ENCODE measurements around the gene PKLR.
A peak's percentile ranks its signal among the peaks of the same experiment; 100 is the strongest.

PKLR gene

GRCh38 chr1:155324717-155325602, 23.7 kb upstream of the PKLR start:
- H3K9me2 ChIP-seq (replicated peaks; ENCODE audit: control insufficient read depth, low read length) = no peaks in the 10 kb centered on the region
- no peaks in the 10 kb centered on the region for H3K9me3 ChIP-seq (ENCODE audit: control insufficient read depth, insufficient read depth, low read length)
- peaks cover 27% of the 10 kb centered on the region for H3K36me3 ChIP-seq (ENCODE audit: control insufficient read depth, low read length)
- TF ChIP-seq EZH2phosphoT487 (IDR thresholded peaks at IDR 0.05; ENCODE audit: borderline replicate concordance, low read length) (no peak), CTCF (IDR thresholded peaks at IDR 0.05; ENCODE audit: low read depth, low read length, poor library complexity, severe bottlenecking) (no peak)
- H3K4me2 ChIP-seq (ENCODE audit: low read length) = peak overlapping the region; percentile 100
- peak overlapping the region; percentile 89 for H3K27ac ChIP-seq (ENCODE audit: low read depth, low read length)
- 0 out of 2 replicates have a peak, but pooled peaks cover 2% of the 10 kb centered on the region for H4K20me1 ChIP-seq (ENCODE audit: control insufficient read depth, insufficient read depth, low read depth, low read length)
- H3F3A ChIP-seq (ENCODE audit: control insufficient read depth, insufficient read depth) = peaks cover 7% of the 10 kb centered on the region
- peaks cover 10% of the 10 kb centered on the region for H3K79me2 ChIP-seq (ENCODE audit: control insufficient read depth, low read length)
- H3K27me3 ChIP-seq (ENCODE audit: control insufficient read depth, low read length) = no peaks in the 10 kb centered on the region
- H3K4me1 ChIP-seq (ENCODE audit: control insufficient read depth, low read length) = peaks cover 38% of the 10 kb centered on the region
- H3K4me3 ChIP-seq (ENCODE audit: low read length) = peak overlapping the region; percentile 99

- no peaks in the 10 kb centered on the region for H3K9me2 ChIP-seq (replicated peaks; ENCODE audit: control insufficient read depth, low read length)
- H3K36me3 ChIP-seq (ENCODE audit: control insufficient read depth, low read length) = peaks cover 32% of the 10 kb centered on the region
- peak overlapping the region; percentile 99 for H3K4me3 ChIP-seq (ENCODE audit: low read length)
- H3K79me2 ChIP-seq (ENCODE audit: control insufficient read depth, low read length) = peaks cover 10% of the 10 kb centered on the region
- TF ChIP-seq EZH2phosphoT487 (IDR thresholded peaks at IDR 0.05; ENCODE audit: borderline replicate concordance, low read length) (no peak), CTCF (IDR thresholded peaks at IDR 0.05; ENCODE audit: low read depth, low read length, poor library complexity, severe bottlenecking) (no peak)
- 0 out of 2 replicates have a peak, but pooled peaks cover 4% of the 10 kb centered on the region for H4K20me1 ChIP-seq (ENCODE audit: control insufficient read depth, insufficient read depth, low read depth, low read length)
- peaks cover 45% of the 10 kb centered on the region for H3K4me1 ChIP-seq (ENCODE audit: control insufficient read depth, low read length)
- H3K27me3 ChIP-seq (ENCODE audit: control insufficient read depth, low read length) = no peaks in the 10 kb centered on the region
- peaks cover 15% of the 10 kb centered on the region for H3F3A ChIP-seq (ENCODE audit: control insufficient read depth, insufficient read depth)
- peak overlapping the region; percentile 89 for H3K27ac ChIP-seq (ENCODE audit: low read depth, low read length)
- peak overlapping the region; percentile 100 for H3K4me2 ChIP-seq (ENCODE audit: low read length)
- H3K9me3 ChIP-seq (ENCODE audit: control insufficient read depth, insufficient read depth, low read length) = no peaks in the 10 kb centered on the region
These were observed 22.9 kb upstream of the PKLR start for GRCh38 chr1:155324037-155324716.

GRCh38 chr1:155323729-155324036, 22.4 kb upstream of the PKLR start:
- H3K79me2 ChIP-seq (ENCODE audit: control insufficient read depth, low read length) = peaks cover 10% of the 10 kb centered on the region
- H4K20me1 ChIP-seq (ENCODE audit: control insufficient read depth, insufficient read depth, low read depth, low read length) = 0 out of 2 replicates have a peak, but pooled peaks cover 4% of the 10 kb centered on the region
- peaks cover 45% of the 10 kb centered on the region for H3K4me1 ChIP-seq (ENCODE audit: control insufficient read depth, low read length)
- peaks cover 37% of the 10 kb centered on the region for H3K36me3 ChIP-seq (ENCODE audit: control insufficient read depth, low read length)
- no peaks in the 10 kb centered on the region for H3K9me2 ChIP-seq (replicated peaks; ENCODE audit: control insufficient read depth, low read length)
- TF ChIP-seq EZH2phosphoT487 (IDR thresholded peaks at IDR 0.05; ENCODE audit: borderline replicate concordance, low read length) (no peak), CTCF (IDR thresholded peaks at IDR 0.05; ENCODE audit: low read depth, low read length, poor library complexity, severe bottlenecking) (no peak)
- no peaks in the 10 kb centered on the region for H3K27me3 ChIP-seq (ENCODE audit: control insufficient read depth, low read length)
- H3K27ac ChIP-seq (ENCODE audit: low read depth, low read length) = peak overlapping the region; percentile 89
- peak overlapping the region; percentile 100 for H3K4me2 ChIP-seq (ENCODE audit: low read length)
- H3F3A ChIP-seq (ENCODE audit: control insufficient read depth, insufficient read depth) = peaks cover 18% of the 10 kb centered on the region
- peak overlapping the region; percentile 99 for H3K4me3 ChIP-seq (ENCODE audit: low read length)
- H3K9me3 ChIP-seq (ENCODE audit: control insufficient read depth, insufficient read depth, low read length) = no peaks in the 10 kb centered on the region

All from DOHH2 (cell line).